Stomach (tissue), 4 donors: ENCODE data around the gene HYAL1.

Experiments
- CTCF ChIP-seq, 7 experiments: fragments of 450-650 bp in 4 of 7; fragments of 200-600 bp in 3 of 7; sonication (generic) in 3 of 7; IDR thresholded peaks; one replicate each; pipeline ENCODE4 v1.5.1; 2016 to 2019; ENCODE audit warnings: antibody characterized with exemption in 7 of 7, control low read depth in 2 of 7, mild to moderate bottlenecking in 1 of 7
- EP300 ChIP-seq: sonication (generic); formaldehyde crosslinking; IDR thresholded peaks from one replicate; pipeline ENCODE4 v1.6.1; 2017; ENCODE audit warnings: antibody characterized with exemption
- POLR2A ChIP-seq, 4 donors: fragments of 450-650 bp; IDR thresholded peaks; one replicate each; pipeline ENCODE4 v1.6.1; 2016; ENCODE audit warnings: antibody characterized with exemption in 4 of 4, control low read depth in 2 of 4, mild to moderate bottlenecking in 1 of 4, moderate library complexity in 1 of 4
- POLR2AphosphoS5 ChIP-seq, 3 donors: sonication (generic); formaldehyde crosslinking; IDR thresholded peaks; one replicate each; pipeline ENCODE4 v1.6.1; 2016; ENCODE audit warnings: antibody characterized with exemption in 3 of 3

GRCh38 chr3:50322386-50323091, 19.2 kb upstream of the HYAL1 start, which contains the start of gene HYAL2:
- TF ChIP-seq CTCF (IDR thresholded peaks at IDR 0.05) (no peak), POLR2A (IDR thresholded peaks at IDR 0.05) (no peak), POLR2AphosphoS5 (IDR thresholded peaks at IDR 0.05) (peak in 2 of 3 donors; percentile 11 to 60), EP300 (no peak)
